GM18505 (cell line): ENCODE data around the gene IDS.

Experiments used
- ATAC-seq: cut with Tn5 transposase; IDR thresholded peaks from one replicate; pipeline ENCODE4 v1.9.1; 2021; ENCODE audit not compliant: unreplicated experiment
- POLR2A ChIP-seq: IDR thresholded peaks from 4 replicates; pipeline ENCODE4 v1.6.1; 2011; ENCODE audit warnings: borderline replicate concordance; ENCODE audit not compliant: insufficient read depth, insufficient read length; ENCODE audit errors: extremely low read depth

The IDS gene

DNA sequence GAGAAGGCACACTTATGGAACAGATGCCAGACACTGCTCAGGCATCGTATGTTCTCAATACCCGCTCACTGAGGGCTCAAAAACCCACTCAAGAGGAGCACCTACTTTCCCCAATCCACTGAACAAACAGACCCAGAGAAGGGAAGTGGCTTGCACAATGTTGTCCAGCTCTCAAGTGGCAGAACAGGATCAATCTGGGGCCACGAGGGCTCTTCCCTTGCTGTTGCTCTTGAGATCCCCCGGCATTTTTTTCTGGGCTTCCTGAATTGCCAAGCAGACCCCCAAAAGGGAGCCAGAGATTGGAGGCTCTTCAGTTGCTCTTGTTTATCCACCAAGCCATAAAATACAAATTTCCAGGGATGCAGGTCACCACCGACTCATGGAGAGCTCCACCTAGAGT is 35.7 kb downstream of the IDS start:
- ATAC-seq, result no peak

DNA sequence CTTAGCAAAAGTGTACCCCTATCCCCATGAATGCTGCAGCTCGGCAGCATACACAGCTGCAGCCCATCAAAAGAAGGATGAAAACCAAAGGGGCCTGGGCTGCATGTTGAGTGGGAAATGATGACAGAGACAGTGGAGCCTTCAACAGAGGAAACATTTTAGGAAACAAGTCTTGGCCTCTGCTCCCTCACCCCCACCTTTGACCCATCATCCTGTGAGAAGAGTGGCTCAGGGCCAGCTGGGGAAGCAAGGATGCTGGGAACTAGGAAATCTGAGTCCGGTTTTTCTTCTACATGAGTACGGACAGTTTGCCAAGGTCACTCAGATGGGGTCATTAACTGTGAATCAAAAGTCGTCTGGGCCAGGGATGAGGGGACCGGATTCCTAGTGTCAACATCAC is 37.2 kb downstream of the IDS start:
- no peak for ATAC-seq
- TF ChIP-seq POLR2A, result no peak

More for the DNA sequence above, 35.7 kb downstream of the IDS start:
- no peak for TF ChIP-seq POLR2A

DNA sequence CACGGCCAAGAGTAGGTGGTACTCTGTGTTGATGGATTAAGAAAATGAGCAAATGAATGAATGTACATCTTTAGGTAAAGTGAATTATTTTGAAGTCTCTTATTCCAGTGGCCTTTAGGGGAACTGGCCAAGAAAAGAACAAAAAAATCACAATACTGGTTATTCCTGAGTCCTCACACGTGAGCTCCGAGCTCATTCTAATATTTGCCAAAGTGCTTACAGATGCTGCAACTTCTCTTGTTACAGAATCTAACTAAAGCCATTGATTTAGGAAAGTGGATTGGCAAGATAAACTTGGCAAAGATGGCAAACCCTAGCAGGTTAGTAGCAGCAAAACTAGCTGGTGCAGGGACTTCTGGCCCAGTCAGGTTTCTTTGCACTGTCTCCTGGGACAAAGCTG is 37.6 kb downstream of the IDS start:
- TF ChIP-seq POLR2A, result no peak
- ATAC-seq, result no peak

DNA sequence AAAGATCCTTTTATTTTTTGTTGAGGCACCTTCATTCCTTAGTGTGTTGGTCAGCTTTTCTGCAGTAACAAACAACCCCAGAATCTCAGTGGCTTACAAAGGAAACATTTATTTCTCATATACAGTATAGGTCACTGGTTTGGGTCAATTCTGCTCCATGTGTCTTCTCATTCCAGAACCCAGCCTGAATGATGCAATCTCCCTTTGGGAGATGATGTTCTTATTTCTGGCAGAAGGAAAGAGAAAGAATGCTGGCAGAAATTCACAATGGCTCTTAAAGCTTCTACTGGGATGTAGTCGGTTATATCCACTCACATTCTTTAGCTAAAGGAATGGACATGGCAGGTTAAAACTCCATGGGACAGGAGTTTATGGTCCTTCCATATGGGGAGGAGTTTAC is 42.3 kb downstream of the IDS start:
- no peak for ATAC-seq
- TF ChIP-seq POLR2A, result no peak

DNA sequence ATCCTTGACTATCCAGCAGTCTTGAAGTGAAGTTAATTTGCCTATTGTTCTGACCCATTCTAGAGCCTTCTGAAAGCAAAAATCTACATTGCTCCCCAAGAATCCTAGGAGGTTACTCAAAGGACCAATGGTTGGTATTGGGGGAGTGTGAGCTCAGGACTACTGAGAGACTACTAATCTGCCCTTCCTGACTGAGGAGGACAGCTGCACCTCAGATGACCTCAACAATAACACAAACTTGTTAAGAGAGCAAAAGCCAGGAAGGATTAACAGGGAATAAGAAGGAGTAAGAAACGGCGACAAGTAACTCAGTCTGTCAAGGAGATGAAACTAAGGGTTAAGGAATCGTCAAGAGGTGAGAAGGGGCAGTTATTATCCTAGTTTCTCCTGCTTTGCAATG is 43.4 kb downstream of the IDS start:
- no peak for ATAC-seq
- TF ChIP-seq POLR2A, result no peak

DNA sequence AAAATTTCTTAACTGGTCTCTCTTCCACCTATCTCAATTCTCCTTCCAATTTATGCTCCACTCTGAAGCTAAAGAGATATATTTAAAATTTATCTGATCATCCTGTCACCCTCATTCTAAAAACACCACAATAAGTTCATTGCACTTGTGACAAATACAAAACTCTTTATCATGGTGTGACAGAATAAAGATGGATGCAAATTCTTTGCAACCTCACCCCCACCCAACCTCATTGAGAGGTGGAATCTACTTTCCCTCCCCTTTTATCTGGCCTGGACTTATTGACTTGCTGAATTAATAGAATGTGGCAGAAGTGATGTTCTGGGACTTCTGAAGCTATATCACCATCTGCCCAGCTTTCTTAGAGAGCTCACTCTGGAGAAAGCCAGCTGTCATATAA is 46.5 kb downstream of the IDS start:
- TF ChIP-seq POLR2A, result no peak
- ATAC-seq, result no peak

DNA sequence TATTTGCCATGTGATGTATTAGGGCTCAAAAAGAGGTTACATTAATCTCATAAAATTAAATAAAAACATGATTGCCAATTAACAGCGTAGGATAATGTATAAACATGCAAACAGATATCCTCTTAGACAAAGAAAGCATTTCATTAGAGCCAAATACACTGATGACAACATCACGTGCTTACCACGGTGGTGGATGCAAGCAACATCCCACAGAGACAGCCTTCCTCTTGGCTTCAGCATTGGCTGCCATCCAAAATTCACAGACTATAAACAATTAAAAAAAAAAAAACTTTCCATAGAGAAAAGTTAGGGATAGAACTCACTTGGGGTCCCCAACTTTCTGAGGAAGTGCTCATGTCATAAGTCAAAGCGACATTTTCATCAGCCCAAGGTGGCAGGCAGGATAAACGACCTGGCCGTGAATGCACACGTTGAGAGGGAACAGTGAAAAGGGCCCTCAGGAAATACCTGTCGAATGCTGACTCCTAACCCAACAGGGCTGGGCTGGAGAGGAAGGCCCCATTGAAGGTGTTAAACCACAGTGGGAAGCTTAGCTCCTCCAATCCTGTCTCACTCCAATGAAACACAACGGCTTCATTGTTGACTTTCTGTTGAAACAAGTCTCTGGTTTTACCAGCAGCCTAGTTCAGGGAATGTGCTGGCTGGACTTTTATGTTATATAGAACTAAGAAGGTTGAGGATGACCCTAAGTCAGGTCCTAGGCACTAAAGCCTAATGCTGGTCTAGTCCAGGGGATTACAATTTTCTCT is 48.4 kb downstream of the IDS start:
- TF ChIP-seq POLR2A, result no peak
- no peak for ATAC-seq

DNA sequence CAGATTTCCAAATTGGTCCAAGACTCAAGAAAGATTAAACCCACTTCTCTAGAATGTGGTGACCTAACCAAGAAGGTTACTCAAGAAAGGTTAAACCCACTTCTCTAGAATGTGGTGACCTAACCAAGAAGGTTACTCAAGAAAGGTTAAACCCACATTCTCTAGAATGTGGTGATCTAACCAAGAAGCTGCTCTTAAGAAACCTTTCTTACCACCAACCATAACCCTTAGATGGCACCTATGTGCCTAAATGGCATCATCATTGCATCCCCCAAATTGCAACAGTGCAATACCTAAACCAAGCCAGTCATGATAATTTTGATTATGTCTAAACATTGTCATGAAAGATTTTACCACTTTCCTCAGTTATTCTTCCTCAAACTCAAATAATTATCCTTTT is 49.2 kb downstream of the IDS start:
- no peak for ATAC-seq
- no peak for TF ChIP-seq POLR2A

DNA sequence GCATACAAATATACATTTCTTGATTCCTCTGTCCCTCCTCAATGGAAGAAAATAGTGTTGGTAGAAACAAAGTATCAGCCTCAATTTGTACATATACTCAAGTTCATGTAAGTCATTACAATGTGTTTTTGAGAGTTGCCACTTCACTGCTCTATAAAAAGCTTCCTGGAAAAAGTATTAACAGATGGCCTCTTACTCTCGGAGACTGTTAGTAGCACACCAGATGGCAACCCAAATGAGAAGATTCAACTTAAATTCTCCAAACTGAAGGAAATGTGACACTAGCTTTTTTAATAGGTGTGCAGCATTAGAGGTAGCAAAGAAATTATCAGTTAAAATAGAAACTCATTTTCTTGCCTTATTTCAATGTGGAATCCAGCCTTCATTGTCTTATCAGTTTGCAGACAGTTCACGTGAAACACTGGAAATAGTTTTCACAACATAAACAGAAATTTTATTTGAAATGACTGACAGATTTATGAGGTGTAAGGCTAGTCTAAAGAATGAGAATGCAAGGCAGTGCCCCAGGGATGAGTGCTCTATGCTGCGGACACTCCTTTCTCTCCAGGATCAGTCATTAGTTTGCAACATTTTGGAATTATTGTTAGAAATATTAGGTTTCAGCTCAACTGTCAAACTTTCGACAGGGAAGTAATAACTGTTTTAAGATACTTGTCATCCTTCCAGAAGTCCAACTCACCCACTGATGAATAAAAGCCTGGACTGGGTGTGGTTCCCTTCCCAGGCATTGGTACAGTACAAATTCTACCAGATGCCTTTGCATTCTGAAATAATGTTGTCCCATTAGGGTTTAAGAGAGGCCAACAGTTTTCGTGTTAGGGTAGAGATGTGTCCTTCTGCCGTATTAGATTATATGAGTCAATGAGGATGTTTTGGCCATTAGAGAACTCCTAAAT is 50.9 kb downstream of the IDS start:
- ATAC-seq, result no peak
- TF ChIP-seq POLR2A, result no peak

DNA sequence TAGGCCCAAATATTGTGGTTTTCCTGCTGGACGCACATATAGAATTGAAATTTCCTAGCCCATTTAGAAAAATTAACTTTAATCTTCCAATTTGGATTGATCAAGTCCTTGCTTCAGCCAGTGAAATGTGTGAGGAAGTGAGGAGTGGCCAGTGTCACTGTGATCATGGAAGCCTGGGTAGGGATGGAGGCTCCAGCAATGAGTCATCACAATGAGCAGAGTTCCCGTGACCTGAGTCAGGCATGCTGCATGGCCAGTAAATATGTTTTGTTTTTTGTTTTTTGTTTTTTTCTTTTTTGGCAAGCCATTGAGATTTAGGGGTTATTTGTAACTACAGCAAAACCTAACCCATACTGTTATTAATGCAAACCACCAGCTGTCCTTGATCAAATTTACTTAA is 52.1 kb downstream of the IDS start:
- TF ChIP-seq POLR2A, result no peak
- ATAC-seq, result no peak

DNA sequence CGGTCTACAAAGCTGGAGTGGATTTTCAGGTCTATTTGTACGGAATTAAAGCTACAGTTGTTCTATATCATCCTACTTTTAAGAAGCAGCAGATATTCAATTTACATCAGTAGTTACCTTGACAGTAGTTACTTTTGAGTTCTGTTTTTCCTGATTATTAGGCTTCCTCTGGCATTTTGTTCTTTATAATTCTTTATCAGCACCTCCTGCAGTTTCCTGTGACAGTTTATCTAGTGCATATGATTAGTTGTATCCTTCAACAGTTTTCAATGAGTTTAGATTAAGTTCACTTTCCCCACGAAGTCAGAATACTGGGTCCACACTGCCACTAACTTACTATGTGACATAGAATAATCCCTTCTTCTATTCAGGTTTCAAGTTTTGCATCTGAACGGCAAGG is 71.7 kb downstream of the IDS start:
- no peak for ATAC-seq
- no peak for TF ChIP-seq POLR2A

DNA sequence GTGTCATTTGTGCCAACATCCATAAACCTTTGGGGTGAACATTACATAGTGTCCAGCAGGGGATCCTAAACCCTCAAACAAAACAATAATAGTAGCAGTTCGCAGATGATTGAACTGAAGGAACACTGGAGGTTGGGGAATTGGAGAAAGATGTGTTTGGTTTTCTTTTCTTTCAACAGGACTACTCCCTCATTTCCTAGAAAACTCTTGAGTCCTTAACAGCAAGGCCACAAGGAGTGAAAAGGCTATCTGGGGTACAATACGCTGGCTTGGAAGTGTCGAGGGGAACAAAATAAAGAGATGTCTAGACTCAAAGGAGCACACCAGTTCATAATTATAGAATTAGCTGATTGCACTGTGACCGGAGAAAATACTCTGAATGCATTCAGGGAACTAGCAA is 72.1 kb downstream of the IDS start:
- TF ChIP-seq POLR2A, result no peak
- no peak for ATAC-seq
